GM23338 (cell line): Measurements from ENCODE around the gene WDR38.

Experiments
- CREB1 ChIP-seq: fragments of 250-450 bp; sonication (Bioruptor Pico); IDR thresholded peaks from 2 replicates; pipeline ENCODE4 v1.5.0; 2020; ENCODE audit warnings: low read depth, mild to moderate bottlenecking, moderate library complexity
- EZH2 ChIP-seq: fragments of 200-600 bp; sonication (generic); IDR thresholded peaks from one replicate; pipeline ENCODE4 v1.8.0; 2017; ENCODE audit warnings: antibody characterized with exemption, mild to moderate bottlenecking, low read depth; ENCODE audit not compliant: unreplicated experiment
- POLR2AphosphoS5 ChIP-seq: IDR thresholded peaks from 2 replicates; pipeline ENCODE4 v1.6.1; 2016; ENCODE audit warnings: antibody characterized with exemption, low read depth
- TF ChIP-seq, protein P1 (sequence below), 2 experiments: fragments of 200-600 bp in 1 of 2; sonication (generic) in 1 of 2; conservative IDR thresholded peaks; 2 replicates each; pipeline versions ENCODE4 v1.5.1 to v1.6.1; 2016 to 2017; ENCODE audit warnings: antibody characterized with exemption in 2 of 2, low read depth in 2 of 2, mild to moderate bottlenecking in 2 of 2, moderate library complexity in 1 of 2
- TF ChIP-seq, protein P2 (sequence below): IDR thresholded peaks from one replicate; pipeline ENCODE4 v1.6.1; 2018; ENCODE audit warnings: antibody characterized with exemption; ENCODE audit not compliant: unreplicated experiment

DNA sequence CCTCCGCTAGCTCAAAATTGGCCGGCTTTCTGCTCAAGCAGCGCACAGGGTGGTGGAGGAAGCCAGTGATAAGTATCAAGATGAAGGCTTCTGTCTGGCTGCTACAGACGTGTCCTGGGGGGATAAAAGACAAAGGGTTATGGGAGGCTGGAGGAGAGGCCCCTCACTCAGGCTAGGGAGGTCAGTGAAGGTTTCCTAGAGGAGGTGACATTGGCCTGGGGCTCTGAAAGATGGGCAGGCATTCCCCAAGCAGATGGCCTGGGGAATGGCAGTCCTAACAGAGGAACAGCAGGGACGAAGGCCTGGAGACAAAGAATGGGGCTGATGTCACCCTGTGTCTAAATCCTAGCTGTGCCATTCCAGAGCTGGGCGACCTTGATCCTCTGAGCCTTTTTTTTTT is 44.0 kb upstream of the WDR38 start:
- TF ChIP-seq, protein P1, sequence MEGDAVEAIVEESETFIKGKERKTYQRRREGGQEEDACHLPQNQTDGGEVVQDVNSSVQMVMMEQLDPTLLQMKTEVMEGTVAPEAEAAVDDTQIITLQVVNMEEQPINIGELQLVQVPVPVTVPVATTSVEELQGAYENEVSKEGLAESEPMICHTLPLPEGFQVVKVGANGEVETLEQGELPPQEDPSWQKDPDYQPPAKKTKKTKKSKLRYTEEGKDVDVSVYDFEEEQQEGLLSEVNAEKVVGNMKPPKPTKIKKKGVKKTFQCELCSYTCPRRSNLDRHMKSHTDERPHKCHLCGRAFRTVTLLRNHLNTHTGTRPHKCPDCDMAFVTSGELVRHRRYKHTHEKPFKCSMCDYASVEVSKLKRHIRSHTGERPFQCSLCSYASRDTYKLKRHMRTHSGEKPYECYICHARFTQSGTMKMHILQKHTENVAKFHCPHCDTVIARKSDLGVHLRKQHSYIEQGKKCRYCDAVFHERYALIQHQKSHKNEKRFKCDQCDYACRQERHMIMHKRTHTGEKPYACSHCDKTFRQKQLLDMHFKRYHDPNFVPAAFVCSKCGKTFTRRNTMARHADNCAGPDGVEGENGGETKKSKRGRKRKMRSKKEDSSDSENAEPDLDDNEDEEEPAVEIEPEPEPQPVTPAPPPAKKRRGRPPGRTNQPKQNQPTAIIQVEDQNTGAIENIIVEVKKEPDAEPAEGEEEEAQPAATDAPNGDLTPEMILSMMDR (conservative IDR thresholded peaks at IDR 0.05; ENCODE audit: low read depth in 2 of 2): no peak
- no peak for TF ChIP-seq POLR2AphosphoS5
- no peak for TF ChIP-seq CREB1
- no peak for TF ChIP-seq EZH2
- TF ChIP-seq, protein P2, sequence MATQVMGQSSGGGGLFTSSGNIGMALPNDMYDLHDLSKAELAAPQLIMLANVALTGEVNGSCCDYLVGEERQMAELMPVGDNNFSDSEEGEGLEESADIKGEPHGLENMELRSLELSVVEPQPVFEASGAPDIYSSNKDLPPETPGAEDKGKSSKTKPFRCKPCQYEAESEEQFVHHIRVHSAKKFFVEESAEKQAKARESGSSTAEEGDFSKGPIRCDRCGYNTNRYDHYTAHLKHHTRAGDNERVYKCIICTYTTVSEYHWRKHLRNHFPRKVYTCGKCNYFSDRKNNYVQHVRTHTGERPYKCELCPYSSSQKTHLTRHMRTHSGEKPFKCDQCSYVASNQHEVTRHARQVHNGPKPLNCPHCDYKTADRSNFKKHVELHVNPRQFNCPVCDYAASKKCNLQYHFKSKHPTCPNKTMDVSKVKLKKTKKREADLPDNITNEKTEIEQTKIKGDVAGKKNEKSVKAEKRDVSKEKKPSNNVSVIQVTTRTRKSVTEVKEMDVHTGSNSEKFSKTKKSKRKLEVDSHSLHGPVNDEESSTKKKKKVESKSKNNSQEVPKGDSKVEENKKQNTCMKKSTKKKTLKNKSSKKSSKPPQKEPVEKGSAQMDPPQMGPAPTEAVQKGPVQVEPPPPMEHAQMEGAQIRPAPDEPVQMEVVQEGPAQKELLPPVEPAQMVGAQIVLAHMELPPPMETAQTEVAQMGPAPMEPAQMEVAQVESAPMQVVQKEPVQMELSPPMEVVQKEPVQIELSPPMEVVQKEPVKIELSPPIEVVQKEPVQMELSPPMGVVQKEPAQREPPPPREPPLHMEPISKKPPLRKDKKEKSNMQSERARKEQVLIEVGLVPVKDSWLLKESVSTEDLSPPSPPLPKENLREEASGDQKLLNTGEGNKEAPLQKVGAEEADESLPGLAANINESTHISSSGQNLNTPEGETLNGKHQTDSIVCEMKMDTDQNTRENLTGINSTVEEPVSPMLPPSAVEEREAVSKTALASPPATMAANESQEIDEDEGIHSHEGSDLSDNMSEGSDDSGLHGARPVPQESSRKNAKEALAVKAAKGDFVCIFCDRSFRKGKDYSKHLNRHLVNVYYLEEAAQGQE: no peak
